Activated T-cell treated with anti-CD3 and anti-CD28 coated beads for 24 hours (primary cell): Measurements from ENCODE around the gene PCBP3.
"Not testable (repeated sequence)": the region's sequence is repeated elsewhere in the genome, so short reads cannot be mapped to it uniquely, and the experiment has no call there.

Source experiments
- DNase-seq: peaks from one replicate; pipeline ENCODE4 v3.0.0-alpha.2; 2020; ENCODE audit warnings: low read depth

Gene PCBP3

DNA sequence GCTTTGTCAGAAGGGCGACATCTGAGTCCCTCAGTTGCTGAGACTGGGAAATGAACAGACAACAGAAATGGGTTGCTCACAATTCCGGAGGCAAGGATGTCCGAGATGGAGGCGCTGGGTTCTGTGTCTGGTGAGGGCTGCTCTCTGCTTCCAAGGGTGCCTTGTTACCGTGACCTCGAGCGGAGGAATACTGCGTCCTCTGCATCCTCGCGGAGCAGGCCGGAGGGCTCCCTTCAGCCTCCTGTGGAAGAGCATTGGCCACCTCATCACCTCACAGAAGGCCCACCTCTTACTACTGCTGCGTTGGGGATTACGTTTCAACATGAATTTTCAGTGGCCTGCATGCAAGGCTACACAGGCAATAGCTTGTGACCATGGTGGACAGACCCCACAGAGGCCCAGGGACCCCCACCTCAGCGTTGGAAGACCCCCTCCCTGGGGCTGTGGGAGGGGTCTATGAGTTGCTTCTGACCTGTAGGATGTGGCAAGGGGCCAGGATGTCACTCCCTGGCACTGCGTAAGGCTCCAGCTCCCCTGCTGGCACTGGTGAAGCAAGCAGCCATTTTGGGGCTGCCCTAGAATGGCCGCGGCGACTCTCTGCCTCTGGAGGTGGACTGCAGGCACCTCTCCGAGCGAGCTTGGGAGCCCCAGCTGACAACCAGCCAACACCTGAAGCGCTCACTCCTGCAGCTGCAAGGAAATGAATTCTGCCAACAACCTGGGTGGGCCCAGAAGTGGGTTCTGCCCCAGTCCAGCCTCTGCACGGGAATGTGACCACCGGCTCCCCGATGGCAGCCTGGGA lies 301.7 kb downstream of the PCBP3 start:
- no peak for DNase-seq

DNA sequence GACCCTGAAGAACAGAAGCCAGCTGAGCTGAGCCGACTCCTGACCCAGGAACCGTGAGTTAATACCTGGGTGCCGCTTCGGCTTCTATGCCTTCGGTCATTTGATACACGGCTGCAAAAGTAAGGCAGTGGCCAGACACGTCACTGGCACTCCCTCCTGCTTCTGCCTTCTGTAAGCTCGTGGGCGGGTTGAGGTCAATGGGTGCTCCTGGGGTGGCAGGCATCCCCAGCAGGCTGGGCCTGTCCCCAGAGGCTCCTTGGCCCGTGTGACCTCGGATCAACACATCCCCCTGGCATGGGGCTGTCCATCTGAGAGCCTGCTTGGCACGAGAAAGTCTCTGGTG lies 302.3 kb downstream of the PCBP3 start:
- DNase-seq: no peak

GRCh38 chr21:45947296-45947695 lies 303.8 kb downstream of the PCBP3 start:
- no peak for DNase-seq

DNA sequence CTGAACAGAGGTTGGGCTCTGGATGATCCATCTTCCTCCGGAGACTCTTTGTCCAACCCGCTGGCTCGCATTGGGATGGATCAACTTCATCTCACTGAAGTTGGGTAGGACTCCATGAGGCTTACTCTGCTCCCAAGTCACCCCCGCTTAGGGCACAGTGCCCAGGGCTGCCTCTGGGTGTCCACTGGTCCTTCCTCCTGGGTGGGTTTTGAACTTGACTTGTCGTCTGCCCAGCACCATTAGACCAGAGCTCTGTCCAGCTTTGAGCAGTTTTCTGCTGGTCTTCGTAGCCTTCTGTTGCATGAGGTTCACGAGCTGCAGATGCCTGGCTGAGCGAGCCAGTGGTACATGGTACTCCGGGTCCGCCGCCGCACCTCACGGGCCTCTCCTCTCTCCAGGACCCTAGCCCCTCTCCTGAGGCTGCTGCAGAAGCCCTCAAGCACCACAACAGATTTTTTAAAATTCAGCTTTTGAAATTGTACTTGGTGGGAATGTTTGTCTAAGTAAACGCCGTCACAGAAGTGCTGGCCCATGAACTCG lies 304.3 kb downstream of the PCBP3 start:
- DNase-seq: no peak

- no peak for DNase-seq
Measured at GRCh38 chr21:45948576-45949141, 305.1 kb downstream of the PCBP3 start.

- no peak for DNase-seq
Measured at GRCh38 chr21:45949928-45950739, 306.6 kb downstream of the PCBP3 start.

- DNase-seq: no peak
Measured at GRCh38 chr21:45950740-45951515, 307.4 kb downstream of the PCBP3 start.

- DNase-seq: no peak
Measured at GRCh38 chr21:45951676-45952075, 308.2 kb downstream of the PCBP3 start.

DNA sequence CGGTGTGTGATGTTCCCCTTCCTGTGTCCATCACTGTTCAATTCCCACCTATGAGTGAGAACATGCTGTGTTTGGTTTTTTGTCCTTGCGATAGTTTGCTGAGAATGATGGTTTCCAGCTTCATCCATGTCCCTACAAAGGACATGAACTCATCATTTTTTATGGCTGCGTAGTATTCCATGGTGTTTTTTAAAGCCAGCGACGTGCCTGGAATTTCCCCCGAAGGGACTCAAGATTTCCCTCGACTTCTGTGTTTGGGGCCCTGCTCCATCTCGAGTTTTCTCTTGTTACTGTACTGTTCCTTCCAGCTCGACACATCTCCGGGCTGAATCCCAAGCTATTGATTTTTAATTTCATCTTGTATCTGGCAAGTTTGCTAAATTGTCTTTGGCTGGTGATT lies 309.0 kb downstream of the PCBP3 start:
- DNase-seq: not testable (repeated sequence)

DNA sequence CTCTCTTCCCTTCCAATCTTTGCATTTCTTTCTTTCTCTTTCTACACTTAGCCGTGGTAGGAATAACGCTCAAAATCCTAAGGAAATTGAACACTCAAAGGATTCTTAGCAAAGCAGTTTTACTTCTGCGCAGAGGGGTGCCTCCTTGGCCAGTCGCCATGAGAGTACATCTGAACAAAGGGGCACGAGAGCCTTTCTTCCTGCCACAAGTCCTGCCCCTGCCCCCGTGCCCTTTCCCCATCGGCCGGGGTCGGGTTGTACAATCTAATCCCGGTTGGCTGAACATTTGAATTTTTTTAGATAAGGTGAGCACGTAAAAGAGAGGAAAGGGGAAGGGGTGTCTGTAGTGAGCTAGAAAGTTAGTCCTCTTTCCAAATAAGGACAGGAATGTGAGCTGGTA lies 309.4 kb downstream of the PCBP3 start:
- no peak for DNase-seq

GRCh38 chr21:45954261-45954660 lies 310.7 kb downstream of the PCBP3 start:
- no peak for DNase-seq

GRCh38 chr21:45954921-45955320 lies 311.4 kb downstream of the PCBP3 start:
- no peak for DNase-seq

GRCh38 chr21:45957551-45957950 lies 314.0 kb downstream of the PCBP3 start:
- DNase-seq: no peak

- no peak for DNase-seq
Measured at GRCh38 chr21:45957981-45958600, 314.6 kb downstream of the PCBP3 start.

DNA sequence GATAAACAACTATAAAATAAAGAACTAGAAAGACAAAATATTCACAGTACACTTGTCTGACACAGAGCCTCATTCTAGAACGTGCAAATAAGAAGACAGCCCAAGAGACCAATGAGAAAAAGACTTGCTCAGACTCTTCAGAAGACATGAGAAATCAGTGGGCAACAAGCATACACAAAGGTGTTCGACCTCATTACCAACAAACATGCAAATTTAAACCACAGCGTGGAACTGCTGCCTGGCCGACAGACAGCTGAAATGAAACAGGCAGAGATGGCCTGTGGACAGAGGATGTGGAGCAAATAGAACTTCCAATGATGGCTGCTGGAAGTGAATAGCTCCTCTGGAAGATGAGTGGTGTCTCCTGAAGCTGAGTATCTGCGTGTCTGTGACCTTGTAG lies 315.7 kb downstream of the PCBP3 start:
- no peak for DNase-seq

DNA sequence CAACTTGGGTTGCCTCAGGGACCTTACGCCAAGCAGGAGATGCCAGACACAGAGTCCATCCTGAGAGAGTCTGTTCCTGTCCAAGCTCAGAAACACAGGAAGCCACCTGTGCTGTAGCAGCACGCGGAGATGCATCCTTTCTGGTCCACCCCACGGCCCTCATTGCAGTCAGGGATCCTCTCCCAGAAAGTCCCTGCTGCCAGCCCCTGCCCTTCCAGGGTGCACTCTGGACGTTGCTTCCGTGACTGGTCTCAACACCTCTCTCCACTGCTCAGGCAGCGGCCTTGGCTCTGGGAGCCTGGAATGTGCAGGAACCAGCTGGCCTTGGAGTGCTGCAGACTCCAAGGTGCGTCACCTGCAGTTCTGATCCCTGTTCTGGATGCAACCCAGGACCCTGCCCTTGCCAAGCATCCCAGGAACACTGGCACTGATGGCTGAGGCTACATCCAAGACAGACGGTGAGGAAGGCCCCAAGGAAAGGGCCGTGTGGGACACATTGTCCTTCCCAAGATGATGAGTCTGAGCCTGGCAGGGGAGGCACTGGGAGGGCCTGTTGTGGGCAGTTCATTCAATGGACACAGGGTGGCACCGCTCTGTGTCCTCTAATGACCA lies 316.4 kb downstream of the PCBP3 start:
- DNase-seq: no peak

DNA sequence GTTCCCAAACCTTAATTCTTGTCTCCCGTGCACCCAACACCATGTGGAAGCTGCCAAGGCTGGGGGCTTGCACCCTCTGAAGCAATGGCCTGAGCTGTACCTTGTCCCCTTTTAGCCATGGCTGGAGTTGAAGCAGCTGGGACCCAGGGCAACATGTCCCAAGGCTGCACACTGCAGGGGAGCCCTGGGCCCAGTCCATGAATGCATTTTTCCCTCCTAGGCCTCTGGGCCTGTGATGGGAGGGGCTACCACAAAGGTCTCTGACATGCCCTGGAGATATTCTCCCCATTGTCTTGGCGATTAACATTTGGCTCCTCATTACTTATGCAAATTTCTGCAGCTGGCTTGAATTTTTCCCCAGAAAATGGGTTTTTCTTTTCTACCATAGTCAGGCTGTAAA lies 317.9 kb downstream of the PCBP3 start:
- DNase-seq: not testable (repeated sequence)

DNA sequence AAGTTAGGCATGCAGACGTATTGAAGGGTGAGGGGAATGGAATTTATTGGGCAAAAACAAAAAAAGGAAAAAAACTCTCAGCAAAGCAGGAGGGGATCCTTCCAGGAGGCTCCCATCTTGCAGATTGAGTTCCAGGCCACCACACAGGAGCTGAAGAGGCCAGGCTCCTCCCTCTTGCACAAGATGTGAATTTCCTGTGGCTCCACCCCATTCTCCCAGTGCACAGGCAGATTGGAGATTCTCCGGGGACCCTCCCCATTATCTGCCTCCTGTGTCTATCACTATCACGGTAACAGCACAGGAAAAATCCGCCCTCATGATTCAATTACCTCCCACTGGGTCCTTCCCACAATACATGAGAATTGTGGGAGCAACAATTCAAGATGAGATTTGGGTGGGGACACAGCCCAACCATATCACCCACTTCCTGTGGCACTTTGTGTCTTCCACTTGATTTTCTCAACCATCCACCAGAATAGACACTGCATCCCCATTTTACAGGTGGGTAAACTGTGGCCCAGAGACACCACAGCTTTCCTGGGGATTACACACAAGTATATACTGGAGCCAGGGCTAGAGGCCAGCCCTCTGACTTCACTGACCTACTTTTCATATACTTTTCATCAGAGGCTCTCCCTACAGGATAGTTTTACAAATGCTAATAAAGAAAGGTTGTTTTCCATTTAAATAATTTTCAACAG lies 319.2 kb downstream of the PCBP3 start:
- DNase-seq: no peak

DNA sequence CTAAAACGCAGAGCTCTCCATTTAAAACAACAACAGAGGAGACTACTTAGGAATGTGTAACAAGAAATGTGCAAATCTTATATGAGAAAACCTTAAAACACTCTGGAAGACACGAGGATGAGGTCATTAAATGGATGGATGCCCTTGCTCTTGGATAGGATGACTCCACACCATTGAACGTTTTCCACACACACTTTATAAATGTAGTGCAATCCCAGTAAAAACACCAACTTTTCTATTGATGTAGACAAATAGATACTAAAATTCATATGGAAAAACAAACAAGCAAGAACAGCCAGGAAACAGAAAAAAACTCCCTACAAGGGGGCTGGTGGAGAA lies 319.7 kb downstream of the PCBP3 start:
- DNase-seq: no peak

DNA sequence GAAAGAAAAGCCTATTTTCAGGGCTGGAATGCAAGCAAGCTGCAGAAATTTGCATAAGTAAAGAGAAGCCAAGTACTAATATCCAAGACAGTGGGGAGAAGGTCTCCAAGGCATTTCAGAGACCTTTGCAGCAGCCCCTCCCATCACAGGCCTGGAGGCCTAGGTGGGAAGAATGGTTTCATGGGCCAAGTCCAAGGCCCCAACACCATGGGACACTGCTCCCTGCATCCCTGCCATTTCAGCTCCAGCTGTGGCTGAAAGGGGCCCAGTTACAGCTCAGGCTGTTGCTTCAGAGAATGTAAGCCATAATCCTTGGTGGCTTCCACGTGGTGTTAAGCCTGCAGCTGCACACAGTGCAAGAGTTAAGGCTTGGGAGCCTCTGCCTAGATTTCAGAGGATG lies 321.1 kb downstream of the PCBP3 start:
- no peak for DNase-seq
